Heart left ventricle (tissue), 16 donors: ENCODE data around the gene CPB2. TPM values are rescaled to one million over a fixed set of nuclear protein-coding genes. Genes with fewer than 3 reads are reported as not detected.

ENCODE experiments used
- ATAC-seq, 4 donors: fragments of 200-7000 bp; cut with Tn5 transposase; one replicate each; pipeline ENCODE4 v1.9.1; 2020 to 2022; ENCODE audit warnings: moderate library complexity in 4 of 4, mild to moderate bottlenecking in 3 of 4, moderate number of reproducible peaks in 1 of 4
- DNase-seq, 5 donors: peaks; one replicate each; pipeline ENCODE4 v3.0.0-alpha.2; 2020
- H3K27ac ChIP-seq, 12 donors: fragments of 200-600 bp; sonication (generic) in 4 of 12; one replicate each; pipeline versions ENCODE4 v1.5.0 to v1.8.0; 2016 to 2022; ENCODE audit warnings: mild to moderate bottlenecking in 2 of 12
- H3K27me3 ChIP-seq, 9 donors: fragments of 200-600 bp; sonication (generic) in 2 of 9; one replicate each; pipeline versions ENCODE4 v1.5.1 to v1.8.0; 2016 to 2022; ENCODE audit warnings: mild to moderate bottlenecking in 3 of 9
- H3K36me3 ChIP-seq, 9 donors: fragments of 200-600 bp; sonication (generic) in 2 of 9; one replicate each; pipeline versions ENCODE4 v1.5.0 to v1.8.0; 2018 to 2022; ENCODE audit warnings: mild to moderate bottlenecking in 2 of 9
- H3K4me1 ChIP-seq, 12 donors: fragments of 200-600 bp; sonication (generic) in 4 of 12; one replicate each; pipeline versions ENCODE4 v1.5.0 to v1.8.0; 2016 to 2022; ENCODE audit warnings: mild to moderate bottlenecking in 3 of 12
- H3K4me3 ChIP-seq, 12 donors: fragments of 200-600 bp; sonication (generic) in 4 of 12; one replicate each; pipeline versions ENCODE4 v1.5.0 to v1.8.0; 2017 to 2022; ENCODE audit warnings: mild to moderate bottlenecking in 9 of 12, moderate library complexity in 4 of 12
- H3K9me3 ChIP-seq, 12 donors: fragments of 200-600 bp; sonication (generic) in 4 of 12; one replicate each; pipeline versions ENCODE4 v1.5.0 to v1.8.0; 2016 to 2022; ENCODE audit warnings: mild to moderate bottlenecking in 1 of 12
- CTCF ChIP-seq, 12 donors: fragments of 200-600 bp; sonication (generic) in 4 of 12; IDR thresholded peaks; one replicate each; pipeline versions ENCODE4 v1.5.0 to v1.8.0; 2018 to 2022; ENCODE audit warnings: antibody characterized with exemption in 12 of 12, mild to moderate bottlenecking in 5 of 12
- POLR2A ChIP-seq, 2 donors: fragments of 450-650 bp; IDR thresholded peaks; one replicate each; pipeline ENCODE4 v1.6.1; 2017; ENCODE audit warnings: antibody characterized with exemption in 2 of 2, mild to moderate bottlenecking in 2 of 2, moderate library complexity in 2 of 2
- WGBS, 4 donors: extraction: QIAGEN DNeasy Blood & Tissue Kit in 2 of 4; methylation state at CpG; one replicate each; pipeline versions ENCODE4 v1.1.5 to v1.1.7; 2013 to 2018; 5-methylcytosine and 5-hydroxymethylcytosine counted together
- intact Hi-C, 10 donors: fragments of 100-400 bp; cut with DNase I; formaldehyde crosslinking; loops; one replicate each; pipeline versions ENCODE4 v1.11.1 to v1.14.2; 2022
- polyA plus RNA-seq, 2 donors: library from polyadenylated mRNA; stranded (reverse); fragments of 200-250 nt; gene quantifications; one replicate each; pipeline ENCODE4 v1.2.3, GENCODE V29; 2013
- total RNA-seq, 9 donors: library from RNA; depleted of rRNA in 2 of 9; stranded (reverse); fragments of >200 nt in 2 of 9; fragmentation: NEBNext Ultra II Directional in 3 of 9; extraction: Animal tissue kit (Norgen Biotek cat#: 25700) in 3 of 9; gene quantifications; one replicate each; pipeline versions ENCODE4 v1.1.0 to v1.2.4, GENCODE V29; 2016 to 2023
- donor health status: ischemic (EF 13 %, LVEDD 7.1; RV severe dilation, severe dysfunction).
- donor health status: healthy with polysubstance abuse.
- donor health status: DM: no; HTN: yes; CAD: no.
- donor health status: DM: no; HTN: no; CAD: no.
- donor health status: ischemic (EF 25% LVEDD 6.9; RV normal size, moderate dysfunction).
- donor health status: ischemic (EF 25% LVEDD 5.7; RV mildly dilated, moderate dysfunction).
- donor health status: healthy.
- donor health status: DM: yes; HTN: yes; CAD: no.
- donor health status: ischemic (EF 35%, LVEDD 5.7; RV mildly dilated, moderate dysfunction).
- donor health status: nonischemic (EF 11% LVEDD 7.7; RV severe dilation, severe dysfunction).
- donor health status: DM: yes; HTN: yes; CAD: no.
- donor health status: PGD.
- donor health status: ischemic (EF 29% LVEDD 5.4; RV normal size, mild dysfunction).
- donor health status: nonischemic (EF 23%, LVEDD 6.1; RV moderate dilation, normal function).

Gene CPB2
- total and polyA plus RNA-seq, 11 donors = not detected

GRCh38 chr13:46071590-46072249 lies 33.1 kb downstream of the CPB2 start:
- TF ChIP-seq POLR2A (IDR thresholded peaks at IDR 0.05) (no peak), CTCF (IDR thresholded peaks at IDR 0.05) (no peak)
- DNase-seq = no peak
- WGBS, 4 donors = 91 to 96% (median 93%) methylated on average over 5 of the region's 5 CpGs
- Histone ChIP-seq H3K9me3 (no peaks in the 10 kb centered on the region), H3K27ac (no peak overlapping the region), H3K36me3 (no peaks in the 10 kb centered on the region), H3K27me3 (no peaks in the 10 kb centered on the region), H3K4me1 (no peaks in the 10 kb centered on the region), H3K4me3 (no peak overlapping the region)
- no peak for ATAC-seq
- intact Hi-C loops = no loop called here

GRCh38 chr13:46063292-46063691 lies 41.5 kb downstream of the CPB2 start:
- WGBS, 4 donors = 94 to 99% (median 95%) methylated on average over 2 of the region's 2 CpGs
- ATAC-seq (no peak), DNase-seq (no peak)
- intact Hi-C loops = no loop called here
- H3K27ac ChIP-seq = no peak overlapping the region
- no peaks in the 10 kb centered on the region for H3K4me1 ChIP-seq
- H3K27me3 ChIP-seq = no peaks in the 10 kb centered on the region
- no peaks in the 10 kb centered on the region for H3K9me3 ChIP-seq
- no peaks in the 10 kb centered on the region for H3K36me3 ChIP-seq
- H3K4me3 ChIP-seq = no peak overlapping the region
- no peak for TF ChIP-seq POLR2A (IDR thresholded peaks at IDR 0.05)
- no peak for TF ChIP-seq CTCF (IDR thresholded peaks at IDR 0.05)

- Histone ChIP-seq H3K4me1 (no peaks in the 10 kb centered on the region), H3K9me3 (no peaks in the 10 kb centered on the region), H3K27ac (no peak overlapping the region), H3K4me3 (no peak overlapping the region), H3K27me3 (no peaks in the 10 kb centered on the region), H3K36me3 (no peaks in the 10 kb centered on the region)
- intact Hi-C loops = no loop called here
- TF ChIP-seq CTCF (IDR thresholded peaks at IDR 0.05) = no peak
- no peak for TF ChIP-seq POLR2A (IDR thresholded peaks at IDR 0.05)
- DNase-seq = no peak
- WGBS, 4 donors = 66 to 79% (median 78%) methylated on average over 5 of the region's 5 CpGs
- no peak for ATAC-seq
These were observed 42.6 kb downstream of the CPB2 start for GRCh38 chr13:46062185-46062584.

GRCh38 chr13:46059405-46059804 lies 45.4 kb downstream of the CPB2 start:
- TF ChIP-seq POLR2A (IDR thresholded peaks at IDR 0.05) (no peak), CTCF (IDR thresholded peaks at IDR 0.05) (no peak)
- ATAC-seq (no peak), DNase-seq (no peak)
- no peaks in the 10 kb centered on the region for H3K27me3 ChIP-seq
- H3K9me3 ChIP-seq = no peaks in the 10 kb centered on the region
- intact Hi-C loops = no loop called here
- H3K4me1 ChIP-seq = no peaks in the 10 kb centered on the region
- no peaks in the 10 kb centered on the region for H3K36me3 ChIP-seq
- no peak overlapping the region for H3K4me3 ChIP-seq
- no peak overlapping the region for H3K27ac ChIP-seq
